Subcutaneous abdominal adipose tissue (tissue), 5 donors: Measurements from ENCODE around the gene ZNF775.
A peak's percentile ranks its signal among the peaks of the same experiment; 100 is the strongest.

ENCODE experiments used
- H3K27ac ChIP-seq: one replicate; pipeline ENCODE4 v1.7.0; 2013; ENCODE audit warnings: low read depth, mild to moderate bottlenecking, inconsistent platforms, low read length, moderate library complexity
- H3K27me3 ChIP-seq, 5 donors: one replicate each; pipeline ENCODE4 v1.7.0; 2013; ENCODE audit warnings: low read length in 5 of 5, inconsistent platforms in 1 of 5; ENCODE audit not compliant: control insufficient read depth in 5 of 5, insufficient read depth in 4 of 5
- H3K36me3 ChIP-seq, 5 donors: one replicate each; pipeline ENCODE4 v1.7.0; 2013; ENCODE audit warnings: low read length in 5 of 5; ENCODE audit not compliant: control insufficient read depth in 5 of 5, insufficient read depth in 5 of 5
- H3K4me1 ChIP-seq, 5 donors: one replicate each; pipeline ENCODE4 v1.7.0; 2013; ENCODE audit warnings: low read length in 5 of 5, mild to moderate bottlenecking in 3 of 5, moderate library complexity in 1 of 5; ENCODE audit not compliant: control insufficient read depth in 5 of 5, insufficient read depth in 5 of 5
- H3K4me3 ChIP-seq, 5 donors: one replicate each; pipeline ENCODE4 v1.7.0; 2013; ENCODE audit warnings: low read length in 5 of 5, low read depth in 1 of 5
- H3K9ac ChIP-seq, 5 donors: one replicate each; pipeline ENCODE4 v1.7.0; 2013; ENCODE audit warnings: low read length in 5 of 5, mild to moderate bottlenecking in 4 of 5, moderate library complexity in 3 of 5
- H3K9me3 ChIP-seq, 5 donors: one replicate each; pipeline ENCODE4 v1.7.0; 2013; ENCODE audit warnings: low read length in 5 of 5; ENCODE audit not compliant: control insufficient read depth in 5 of 5
- donor health status: healthy.
- donor health status: healthy.
- donor health status: healthy.
- donor health status: healthy.
- donor health status: healthy.

Gene ZNF775

GRCh38 chr7:150378853-150379440, at the start of gene ZNF775:
ZNF775 (plus strand) TSS chr7:150379330; CDS start chr7:150388471, 9,141 bp downstream.
- Histone ChIP-seq H3K4me1 (peaks cover 0 to 35% (median 26%) of the 10 kb centered on the region in 5 donors), H3K9ac (peak within 1 kb of the TSS; percentile 48 to 93 (median 86)), H3K27me3 (no peaks in the 10 kb centered on the region), H3K4me3 (peak within 1 kb of the TSS; percentile 73 to 85 (median 80)), H3K36me3 (peaks cover 0 to 7% (median 6%) of the 10 kb centered on the region in 5 donors), H3K9me3 (no peaks in the 10 kb centered on the region), H3K27ac (peak within 1 kb of the TSS; percentile 87)

GRCh38 chr7:150329331-150330120, 49.6 kb upstream of the ZNF775 start:
- Histone ChIP-seq H3K27ac (no peak overlapping the region), H3K9ac (peak overlapping the region in 1 of 5 donors; percentile 22), H3K36me3 (peaks cover 0 to 20% (median 11%) of the 10 kb centered on the region in 5 donors), H3K4me3 (no peak overlapping the region), H3K4me1 (peaks cover 0 to 30% (median 15%) of the 10 kb centered on the region in 5 donors), H3K9me3 (no peaks in the 10 kb centered on the region), H3K27me3 (no peaks in the 10 kb centered on the region)

GRCh38 chr7:150330211-150330885, 48.8 kb upstream of the ZNF775 start:
- H3K36me3 ChIP-seq = peaks cover 0 to 20% (median 11%) of the 10 kb centered on the region in 5 donors
- no peaks in the 10 kb centered on the region for H3K9me3 ChIP-seq
- peaks cover 2 to 27% (median 12%) of the 10 kb centered on the region in 5 donors for H3K4me1 ChIP-seq
- no peak overlapping the region for H3K4me3 ChIP-seq
- no peak overlapping the region for H3K27ac ChIP-seq
- H3K27me3 ChIP-seq = no peaks in the 10 kb centered on the region
- no peak overlapping the region for H3K9ac ChIP-seq

GRCh38 chr7:150332852-150333635, 46.1 kb upstream of the ZNF775 start:
- Histone ChIP-seq H3K4me1 (peaks cover 3 to 45% (median 36%) of the 10 kb centered on the region in 5 donors), H3K4me3 (no peak overlapping the region), H3K9ac (no peak overlapping the region), H3K27ac (no peak overlapping the region), H3K9me3 (no peaks in the 10 kb centered on the region), H3K36me3 (peaks cover 0 to 31% (median 11%) of the 10 kb centered on the region in 5 donors), H3K27me3 (no peaks in the 10 kb centered on the region)

- Histone ChIP-seq H3K4me1 (peaks cover 3 to 51% (median 42%) of the 10 kb centered on the region in 5 donors), H3K4me3 (no peak overlapping the region), H3K27ac (no peak overlapping the region), H3K9me3 (no peaks in the 10 kb centered on the region), H3K27me3 (peaks cover 0 to 2% (median 0%) of the 10 kb centered on the region in 5 donors), H3K36me3 (peaks cover 0 to 34% (median 15%) of the 10 kb centered on the region in 5 donors), H3K9ac (no peak overlapping the region)
Observed at GRCh38 chr7:150333659-150334058, 45.5 kb upstream of the ZNF775 start.

GRCh38 chr7:150334108-150334507, 45.0 kb upstream of the ZNF775 start:
- H3K27me3 ChIP-seq = peaks cover 0 to 6% (median 0%) of the 10 kb centered on the region in 5 donors
- peaks cover 0 to 36% (median 18%) of the 10 kb centered on the region in 5 donors for H3K36me3 ChIP-seq
- H3K27ac ChIP-seq = no peak overlapping the region
- H3K4me1 ChIP-seq = peaks cover 3 to 55% (median 47%) of the 10 kb centered on the region in 5 donors
- H3K9me3 ChIP-seq = no peaks in the 10 kb centered on the region
- no peak overlapping the region for H3K4me3 ChIP-seq
- no peak overlapping the region for H3K9ac ChIP-seq

- peak overlapping the region in 1 of 5 donors; percentile 10 for H3K9ac ChIP-seq
- peaks cover 5 to 55% (median 54%) of the 10 kb centered on the region in 5 donors for H3K4me1 ChIP-seq
- peak overlapping the region; percentile 41 for H3K27ac ChIP-seq
- peaks cover 0 to 10% (median 4%) of the 10 kb centered on the region in 5 donors for H3K27me3 ChIP-seq
- no peak overlapping the region for H3K4me3 ChIP-seq
- H3K9me3 ChIP-seq = no peaks in the 10 kb centered on the region
- H3K36me3 ChIP-seq = peaks cover 0 to 37% (median 18%) of the 10 kb centered on the region in 5 donors
Observed at GRCh38 chr7:150335108-150335773, 43.9 kb upstream of the ZNF775 start.

GRCh38 chr7:150335774-150336112, 43.4 kb upstream of the ZNF775 start:
- Histone ChIP-seq H3K27me3 (peaks cover 0 to 12% (median 5%) of the 10 kb centered on the region in 5 donors), H3K36me3 (peaks cover 0 to 32% (median 18%) of the 10 kb centered on the region in 5 donors), H3K9ac (peak overlapping the region in 1 of 5 donors; percentile 10), H3K4me1 (peaks cover 5 to 59% (median 54%) of the 10 kb centered on the region in 5 donors), H3K27ac (peak overlapping the region; percentile 41), H3K4me3 (no peak overlapping the region), H3K9me3 (no peaks in the 10 kb centered on the region)

- Histone ChIP-seq H3K27ac (no peak overlapping the region), H3K9ac (no peak overlapping the region), H3K4me3 (no peak overlapping the region), H3K9me3 (no peaks in the 10 kb centered on the region), H3K4me1 (peaks cover 5 to 67% (median 55%) of the 10 kb centered on the region in 5 donors), H3K36me3 (peaks cover 0 to 28% (median 18%) of the 10 kb centered on the region in 5 donors), H3K27me3 (peaks cover 0 to 14% (median 5%) of the 10 kb centered on the region in 5 donors)
Observed at GRCh38 chr7:150336746-150337145, 42.4 kb upstream of the ZNF775 start.
